GM12878 (cell line): Measurements from ENCODE around the gene LY6G5B.

Source experiments
- CREB1 ChIP-seq: IDR thresholded peaks from 2 replicates; pipeline ENCODE4 v1.6.1; 2012; ENCODE audit warnings: low read depth, mild to moderate bottlenecking, inconsistent platforms
- CTCF ChIP-seq, 3 experiments: IDR thresholded peaks in 2 of 3; conservative IDR thresholded peaks in 1 of 3; 2 replicates each; pipeline ENCODE4 v1.5.1; 2011; ENCODE audit warnings: low read depth in 3 of 3, low read length in 3 of 3, mild to moderate bottlenecking in 3 of 3, control low read depth in 2 of 3, moderate library complexity in 2 of 3, inconsistent platforms in 1 of 3, mixed read lengths in 1 of 3; ENCODE audit not compliant: control insufficient read depth in 2 of 3, insufficient read depth in 1 of 3; ENCODE audit errors: extremely low read depth in 1 of 3
- ETV6 ChIP-seq, 2 experiments: fragments of 450-650 bp in 1 of 2; IDR thresholded peaks in 1 of 2; conservative IDR thresholded peaks in 1 of 2; 2 replicates each; pipeline ENCODE4 v1.6.1; 2014; ENCODE audit warnings: antibody characterized with exemption in 1 of 2, borderline replicate concordance in 1 of 2, low read depth in 1 of 2, mild to moderate bottlenecking in 1 of 2, moderate library complexity in 1 of 2
- EZH2 ChIP-seq: IDR thresholded peaks from 2 replicates; pipeline ENCODE4 v1.6.1; 2012; ENCODE audit warnings: low read depth, mild to moderate bottlenecking, control low read depth, inconsistent platforms, low read length, borderline replicate concordance; ENCODE audit not compliant: control insufficient read depth
- FOS ChIP-seq: IDR thresholded peaks from 3 replicates; pipeline ENCODE4 v1.6.1; 2011; ENCODE audit warnings: borderline replicate concordance; ENCODE audit not compliant: insufficient read length; ENCODE audit errors: extremely low read depth
- IRF3 ChIP-seq: fragments of 450-650 bp; IDR thresholded peaks from 2 replicates; pipeline ENCODE4 v1.6.1; 2014; ENCODE audit warnings: mild to moderate bottlenecking
- NBN ChIP-seq: fragments of 450-650 bp; IDR thresholded peaks from 2 replicates; pipeline ENCODE4 v1.6.1; 2016
- NR2C2 ChIP-seq: IDR thresholded peaks from 2 replicates; pipeline ENCODE4 v1.6.1; 2011; ENCODE audit warnings: borderline replicate concordance, low read depth; ENCODE audit not compliant: control insufficient read depth, insufficient read length
- TF ChIP-seq, protein P1 (sequence below): fragments of 450-650 bp; IDR thresholded peaks from 2 replicates; pipeline ENCODE4 v1.6.1; 2017; ENCODE audit warnings: mild to moderate bottlenecking

GRCh38 chr6:31687860-31688693 is 18.3 kb downstream of the LY6G5B start:
- TF ChIP-seq CTCF (IDR thresholded peaks at IDR 0.05 in 2 of 3, conservative IDR thresholded peaks at IDR 0.05 in 1 of 3; ENCODE audit: control insufficient read depth in 2 of 3, extremely low read depth in 1 of 3, insufficient read depth in 1 of 3, low read depth in 3 of 3, low read length in 3 of 3), result no peak
- no peak for TF ChIP-seq NBN
- no peak for TF ChIP-seq IRF3
- no peak for TF ChIP-seq NR2C2
- TF ChIP-seq, protein P1, sequence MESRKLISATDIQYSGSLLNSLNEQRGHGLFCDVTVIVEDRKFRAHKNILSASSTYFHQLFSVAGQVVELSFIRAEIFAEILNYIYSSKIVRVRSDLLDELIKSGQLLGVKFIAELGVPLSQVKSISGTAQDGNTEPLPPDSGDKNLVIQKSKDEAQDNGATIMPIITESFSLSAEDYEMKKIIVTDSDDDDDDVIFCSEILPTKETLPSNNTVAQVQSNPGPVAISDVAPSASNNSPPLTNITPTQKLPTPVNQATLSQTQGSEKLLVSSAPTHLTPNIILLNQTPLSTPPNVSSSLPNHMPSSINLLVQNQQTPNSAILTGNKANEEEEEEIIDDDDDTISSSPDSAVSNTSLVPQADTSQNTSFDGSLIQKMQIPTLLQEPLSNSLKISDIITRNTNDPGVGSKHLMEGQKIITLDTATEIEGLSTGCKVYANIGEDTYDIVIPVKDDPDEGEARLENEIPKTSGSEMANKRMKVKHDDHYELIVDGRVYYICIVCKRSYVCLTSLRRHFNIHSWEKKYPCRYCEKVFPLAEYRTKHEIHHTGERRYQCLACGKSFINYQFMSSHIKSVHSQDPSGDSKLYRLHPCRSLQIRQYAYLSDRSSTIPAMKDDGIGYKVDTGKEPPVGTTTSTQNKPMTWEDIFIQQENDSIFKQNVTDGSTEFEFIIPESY, result no peak
- no peak for TF ChIP-seq CREB1
- no peak for TF ChIP-seq FOS
- TF ChIP-seq ETV6 (conservative IDR thresholded peaks at IDR 0.05 in 1 of 2, IDR thresholded peaks at IDR 0.05 in 1 of 2; ENCODE audit: borderline replicate concordance in 1 of 2, low read depth in 1 of 2), result no peak
- no peak for TF ChIP-seq EZH2
